Hindlimb muscle (tissue), 1 donor: ENCODE results near the gene NTN5. TPM values are rescaled to one million over a fixed set of nuclear protein-coding genes. Genes with fewer than 3 reads are reported as not detected.
A peak's percentile ranks its signal among the peaks of the same experiment; 100 is the strongest.
"Not testable (repeated sequence)": the region's sequence is repeated elsewhere in the genome, so short reads cannot be mapped to it uniquely, and the experiment has no call there.

Experiments
- DNase-seq: peaks from one replicate; pipeline ENCODE4 v3.0.0-alpha.2; 2013
- polyA plus RNA-seq: library from polyadenylated mRNA; unstranded; fragments of 120-200 nt; gene quantifications from one replicate; pipeline ENCODE4 v1.2.1, GENCODE V29; 2013; ENCODE audit not compliant: insufficient read length

NTN5 gene
- polyA plus RNA-seq, 1 donor = 0.72 TPM

DNA sequence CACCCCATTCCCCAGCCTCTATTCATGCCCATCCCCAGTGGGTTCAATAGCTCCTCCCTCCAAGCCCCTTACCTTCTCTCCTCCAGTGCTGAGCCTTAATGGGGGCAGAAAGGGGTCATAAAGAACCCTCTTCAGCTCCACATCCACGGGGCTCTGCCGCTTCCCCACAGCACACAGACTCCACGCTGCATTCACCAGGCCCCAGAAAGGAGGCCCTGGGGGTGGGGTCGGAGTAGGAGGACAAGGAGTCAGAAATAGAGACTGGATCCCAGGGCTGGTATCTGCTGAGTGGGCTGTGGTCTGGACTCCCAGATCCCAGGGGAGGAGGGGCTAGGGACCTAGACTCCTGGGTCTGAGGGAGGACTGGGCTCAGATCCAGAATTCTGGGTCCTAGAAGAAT, 28.5 kb downstream of the NTN5 start:
- DNase-seq = no peak

DNA sequence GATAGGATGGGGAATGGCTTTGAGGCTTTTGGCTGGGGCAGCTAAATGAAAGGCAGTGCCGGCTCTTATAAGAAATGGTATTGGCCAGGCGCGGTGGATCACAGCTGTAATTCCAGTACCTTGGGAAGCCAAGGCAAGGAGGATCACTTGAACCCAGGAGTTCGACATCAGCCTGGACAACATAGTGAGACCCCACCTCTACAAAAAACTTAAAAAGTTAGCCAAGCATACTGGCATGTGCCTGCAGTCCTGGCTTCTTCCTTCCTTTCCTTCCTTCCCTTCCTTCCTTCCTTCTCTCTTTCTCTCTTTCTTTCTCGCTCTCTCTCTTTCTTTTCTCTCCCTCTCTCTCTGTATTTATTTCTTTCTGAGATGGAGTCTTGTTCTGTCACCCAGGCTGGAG, 30.0 kb downstream of the NTN5 start:
- DNase-seq = no peak

DNA sequence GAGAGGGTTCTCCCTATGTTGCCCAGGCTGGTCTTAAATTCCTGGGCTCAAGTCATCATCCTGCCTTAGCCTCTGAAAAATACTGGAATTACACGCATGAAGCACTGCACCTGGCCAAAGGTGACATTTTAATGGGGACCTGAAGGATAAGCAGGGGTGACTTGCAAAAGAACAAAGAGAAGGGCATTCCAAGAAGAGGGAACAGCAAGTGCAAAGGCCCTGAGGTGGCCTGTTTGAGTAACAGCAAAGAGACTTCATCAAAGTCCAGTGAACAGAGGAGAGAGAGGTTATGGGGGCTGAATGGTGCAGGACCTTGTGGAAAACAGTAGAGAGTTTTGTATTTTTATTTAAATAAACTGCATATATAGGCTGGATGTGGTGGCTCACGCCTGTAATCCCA, 31.0 kb downstream of the NTN5 start:
- DNase-seq = no peak

- DNase-seq = no peak
Observed at GRCh38 chr19:48639483-48640375, 33.1 kb downstream of the NTN5 start.

- DNase-seq = no peak
Observed at GRCh38 chr19:48638831-48639381, 33.9 kb downstream of the NTN5 start.

- DNase-seq = peak; percentile 92
Observed at GRCh38 chr19:48637948-48638830, 34.6 kb downstream of the NTN5 start.

DNA sequence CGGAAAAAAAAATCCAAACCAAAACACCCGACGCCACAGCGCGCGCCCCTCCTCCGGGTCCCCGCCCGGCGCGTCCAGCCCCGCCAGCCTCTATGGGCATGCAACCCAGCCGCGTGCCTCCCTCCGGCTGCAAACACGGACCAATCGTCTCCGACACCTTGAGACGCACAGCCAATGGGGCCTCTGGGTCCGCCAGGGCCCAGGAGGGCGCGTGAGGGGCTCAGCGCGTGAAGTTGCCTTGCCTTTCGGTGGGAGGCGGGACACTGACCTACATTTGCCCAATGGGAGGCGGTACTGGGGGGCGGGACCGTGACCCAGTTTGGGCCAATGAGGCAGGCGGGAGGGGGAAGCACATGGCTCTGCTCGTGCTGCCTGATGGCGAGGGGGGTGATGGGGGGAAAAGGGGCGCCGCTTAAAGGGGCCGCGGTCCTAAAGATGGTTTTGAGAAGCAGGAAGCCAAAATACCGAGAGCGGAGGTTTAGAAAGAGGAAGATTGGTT, 35.3 kb downstream of the NTN5 start:
- DNase-seq = peak; percentile 98

DNA sequence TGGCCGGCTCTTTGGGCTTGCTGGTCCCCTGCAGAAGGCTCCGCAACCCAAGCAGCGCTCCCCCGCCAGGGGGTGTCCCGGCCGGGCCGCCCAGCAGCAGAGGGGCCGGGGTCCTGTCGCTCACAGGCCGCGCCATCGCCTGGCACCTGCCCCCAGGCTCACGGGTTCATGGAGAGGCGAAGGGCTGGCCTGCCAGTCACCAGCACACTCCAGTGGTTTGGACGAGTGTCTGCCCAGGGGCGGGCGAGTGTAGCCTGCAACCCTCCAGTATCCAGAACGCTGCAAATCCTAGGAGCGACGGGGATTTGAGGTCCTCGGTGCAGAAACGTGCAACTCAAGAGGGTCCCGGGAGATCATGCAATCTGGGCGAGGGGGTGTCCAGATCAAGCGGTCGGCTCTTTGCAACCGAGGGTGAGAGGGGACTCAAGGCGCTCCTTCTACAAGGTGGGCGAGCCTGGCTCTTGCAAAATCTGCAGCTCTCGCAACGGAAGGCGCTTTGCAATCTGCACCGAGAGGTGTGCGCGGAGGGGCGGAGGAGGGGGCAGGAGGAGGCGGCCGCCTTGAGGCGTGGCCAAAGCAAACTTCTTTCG, 35.9 kb downstream of the NTN5 start, which contains the start of gene DBP:
DBP (minus strand) TSS at position 521 of the 590 bp plus-strand sequence; CDS start at position 136, 385 bp downstream.
- DNase-seq = no peak

GRCh38 chr19:48635966-48636858, 36.6 kb downstream of the NTN5 start:
- DNase-seq = no peak

GRCh38 chr19:48635263-48635965, 37.4 kb downstream of the NTN5 start:
- DNase-seq = no peak

DNA sequence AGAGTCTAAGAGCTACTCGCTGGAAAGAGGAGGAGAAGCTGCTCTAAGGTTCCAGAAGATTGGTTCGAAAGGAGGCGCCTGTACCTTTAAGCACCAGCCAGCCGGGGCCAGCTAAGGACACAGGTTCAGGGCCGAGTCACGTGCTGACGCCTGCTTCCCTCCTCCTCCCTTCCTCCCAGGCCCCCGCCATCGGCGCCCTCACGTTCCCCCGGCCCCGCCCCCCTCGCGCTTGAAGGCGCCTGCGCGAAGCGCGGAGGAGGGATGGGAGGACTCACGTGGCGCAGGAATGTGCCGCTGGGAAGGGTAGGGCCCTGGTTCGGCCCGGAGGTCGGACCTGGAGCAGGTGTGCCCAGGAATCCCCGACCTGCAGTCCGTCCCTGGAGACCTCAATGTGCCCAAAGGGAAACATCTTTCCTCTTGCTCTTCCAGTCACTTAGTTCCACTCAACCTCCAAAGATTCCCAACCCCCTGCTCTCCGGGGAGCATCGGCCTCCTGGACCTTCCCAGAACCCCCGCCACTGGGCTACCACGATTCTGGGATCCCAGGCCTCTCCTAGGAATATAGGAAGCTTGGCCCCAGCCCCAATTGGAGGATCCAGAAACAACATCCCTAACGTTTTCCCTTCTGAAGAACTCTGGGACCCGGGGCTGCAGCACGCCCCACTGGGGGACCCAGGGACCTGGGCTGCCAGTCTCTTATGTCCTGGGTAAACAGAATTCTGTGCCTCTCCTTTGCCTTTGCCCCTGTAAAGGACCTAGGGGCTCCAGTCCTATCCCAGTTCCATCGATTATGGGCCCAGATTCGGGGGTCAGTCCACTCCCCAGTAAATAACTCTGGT, 38.2 kb downstream of the NTN5 start:
- peak; percentile 95 for DNase-seq

DNA sequence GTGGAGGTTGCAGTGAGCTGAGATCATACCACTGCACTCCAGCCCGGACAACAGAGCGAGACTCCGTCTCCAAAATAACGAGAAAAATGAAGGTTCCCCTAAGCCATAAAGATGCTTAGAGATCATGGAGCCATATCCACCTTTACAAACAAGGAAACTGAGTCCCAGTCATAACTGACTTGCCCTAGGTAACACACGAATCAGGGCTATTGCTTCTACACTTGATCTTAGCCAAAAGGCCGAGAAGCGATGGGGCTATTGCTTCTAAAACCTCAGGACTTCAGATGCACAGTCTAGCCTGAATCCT, 38.8 kb downstream of the NTN5 start:
- no peak for DNase-seq

- no peak for DNase-seq
Observed at GRCh38 chr19:48633148-48634035, 39.4 kb downstream of the NTN5 start.

GRCh38 chr19:48632692-48633147, 40.1 kb downstream of the NTN5 start:
- DNase-seq = no peak

GRCh38 chr19:48632286-48632685, 40.5 kb downstream of the NTN5 start:
- not testable (repeated sequence) for DNase-seq

DNA sequence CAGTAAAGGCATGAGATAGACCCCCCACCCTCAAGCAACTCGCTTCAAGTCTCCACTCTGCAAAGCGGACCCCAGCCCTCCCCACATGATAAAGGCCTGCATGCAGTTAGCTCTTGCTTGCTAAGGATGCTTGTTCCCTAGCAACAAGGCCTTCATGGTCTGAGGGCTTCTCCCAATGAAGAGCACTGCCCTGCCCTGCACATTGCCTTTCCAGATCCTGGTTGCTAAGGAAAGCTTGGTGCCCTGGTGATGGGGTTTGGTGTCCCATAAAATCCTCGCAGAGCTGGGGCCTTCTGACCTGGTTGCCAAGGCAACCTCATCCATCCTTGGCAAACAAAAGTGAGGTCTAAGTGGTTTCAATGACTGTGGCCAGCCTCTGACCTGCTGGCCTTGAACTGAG, 41.6 kb downstream of the NTN5 start:
- DNase-seq = no peak

GRCh38 chr19:48630296-48631063, 42.3 kb downstream of the NTN5 start:
- no peak for DNase-seq
